Measurements from ENCODE around the gene C22orf42. TPM values are rescaled to one million over a fixed set of nuclear protein-coding genes. Genes with fewer than 3 reads are reported as not detected.

C22orf42 gene
- polyA plus RNA-seq, 3 donors, result 0.28 to 0.65 (median 0.31) TPM

DNA sequence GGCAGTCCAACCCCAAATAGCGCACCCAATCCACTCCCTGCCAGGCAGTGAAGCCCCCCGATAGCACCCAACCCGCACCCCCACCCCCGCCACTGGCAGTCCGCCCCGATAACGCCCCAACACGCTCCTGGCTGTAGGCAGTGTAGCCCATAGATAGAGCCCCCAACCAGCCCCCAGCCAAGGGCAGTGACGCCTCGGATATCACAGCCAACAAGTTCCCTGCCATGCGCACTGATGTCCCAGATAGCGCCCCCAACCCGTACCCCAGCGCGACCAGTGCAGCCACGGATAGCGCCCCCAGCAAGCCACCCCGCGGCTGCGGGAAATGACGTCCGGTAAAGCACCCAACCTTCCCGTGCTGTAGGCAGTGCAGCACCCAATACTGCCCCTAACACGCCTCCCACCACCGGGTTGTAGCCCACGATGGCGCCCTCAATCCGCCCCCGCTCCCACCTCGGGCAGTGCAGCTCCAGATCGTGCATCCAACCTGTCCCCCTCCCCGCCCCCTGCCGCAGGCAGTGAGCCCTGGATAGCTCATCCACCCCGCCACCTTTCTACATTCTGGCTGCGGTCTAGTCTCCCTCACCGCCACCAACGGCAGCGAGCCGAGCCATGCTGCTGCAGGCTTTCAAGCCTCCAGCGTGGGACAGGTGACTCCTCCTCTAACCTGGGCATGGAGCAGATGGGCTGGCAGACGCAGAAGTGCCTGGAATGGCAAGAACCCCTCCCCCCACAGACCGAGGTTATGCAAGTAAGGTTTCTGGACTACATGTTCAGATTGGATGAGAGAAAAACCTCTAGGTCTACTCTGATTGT lies 45.1 kb upstream of the C22orf42 start:
- H3K27ac ChIP-seq (ENCODE audit: low read depth in 1 of 2, low read length in 2 of 2), result no peak overlapping the region
- no peaks in the 10 kb centered on the region for H3K9me3 ChIP-seq (replicated peaks in 1 of 2; ENCODE audit: control insufficient read depth in 1 of 2, insufficient read depth in 1 of 2, low read length in 2 of 2)
- peak overlapping the region in 2 of 3 experiments; percentile 16 to 73 for H3K4me3 ChIP-seq (replicated peaks in 1 of 3; ENCODE audit: low read depth in 2 of 3, low read length in 3 of 3)
- H3K4me2 ChIP-seq (replicated peaks; ENCODE audit: extremely low read depth, low read length, poor library complexity, severe bottlenecking), result peak overlapping the region; percentile 77
- H3K27me3 ChIP-seq (ENCODE audit: control insufficient read depth in 2 of 2, insufficient read depth in 2 of 2, low read length in 2 of 2), result peaks cover 0 to 22% of the 10 kb centered on the region in 2 donors
- no peaks in the 10 kb centered on the region for H4K20me1 ChIP-seq (ENCODE audit: insufficient read depth, low read length)
- peaks cover 21 to 44% of the 10 kb centered on the region in 2 donors for H3K4me1 ChIP-seq (ENCODE audit: control insufficient read depth in 1 of 2, insufficient read depth in 2 of 2, low read length in 2 of 2)
- peaks cover 26 to 55% (median 44%) of the 10 kb centered on the region in 3 donors for H3K27me3 Mint-ChIP-seq (ENCODE audit: low read depth in 3 of 3)
- H3K9me3 Mint-ChIP-seq, result peaks cover 0 to 8% (median 2%) of the 10 kb centered on the region in 7 donors
- H3K36me3 ChIP-seq (replicated peaks in 1 of 2; ENCODE audit: control insufficient read depth in 1 of 2, insufficient read depth in 2 of 2, low read length in 2 of 2), result no peaks in the 10 kb centered on the region
- H3K27ac Mint-ChIP-seq, result no peak overlapping the region
- peaks cover 47% of the 10 kb centered on the region for H3K4me1 Mint-ChIP-seq
- H3K36me3 Mint-ChIP-seq, result peaks cover 0 to 5% of the 10 kb centered on the region in 2 donors
- no peak overlapping the region for H2AFZ ChIP-seq (ENCODE audit: insufficient read depth, low read depth, low read length, poor library complexity, severe bottlenecking)
- TF ChIP-seq CTCF (IDR thresholded peaks at IDR 0.05), result no peak
- DNase-seq, result no peak
- intact Hi-C loops (cut with micrococcal nuclease), result loop anchor here (5.0 kb wide), 2 partner anchors 58 to 63 kb away; no protein-coding TSS in a partner anchor
- H3K9ac ChIP-seq (ENCODE audit: insufficient read depth, low read length, poor library complexity, severe bottlenecking), result no peak overlapping the region
- H3K4me3 Mint-ChIP-seq, result peak overlapping the region; percentile 64 to 89
- H3K79me2 ChIP-seq (ENCODE audit: insufficient read depth, low read length), result no peaks in the 10 kb centered on the region
- 53% methylated on average over 39 of the region's 42 CpGs for WGBS (ENCODE audit: insufficient coverage)

DNA sequence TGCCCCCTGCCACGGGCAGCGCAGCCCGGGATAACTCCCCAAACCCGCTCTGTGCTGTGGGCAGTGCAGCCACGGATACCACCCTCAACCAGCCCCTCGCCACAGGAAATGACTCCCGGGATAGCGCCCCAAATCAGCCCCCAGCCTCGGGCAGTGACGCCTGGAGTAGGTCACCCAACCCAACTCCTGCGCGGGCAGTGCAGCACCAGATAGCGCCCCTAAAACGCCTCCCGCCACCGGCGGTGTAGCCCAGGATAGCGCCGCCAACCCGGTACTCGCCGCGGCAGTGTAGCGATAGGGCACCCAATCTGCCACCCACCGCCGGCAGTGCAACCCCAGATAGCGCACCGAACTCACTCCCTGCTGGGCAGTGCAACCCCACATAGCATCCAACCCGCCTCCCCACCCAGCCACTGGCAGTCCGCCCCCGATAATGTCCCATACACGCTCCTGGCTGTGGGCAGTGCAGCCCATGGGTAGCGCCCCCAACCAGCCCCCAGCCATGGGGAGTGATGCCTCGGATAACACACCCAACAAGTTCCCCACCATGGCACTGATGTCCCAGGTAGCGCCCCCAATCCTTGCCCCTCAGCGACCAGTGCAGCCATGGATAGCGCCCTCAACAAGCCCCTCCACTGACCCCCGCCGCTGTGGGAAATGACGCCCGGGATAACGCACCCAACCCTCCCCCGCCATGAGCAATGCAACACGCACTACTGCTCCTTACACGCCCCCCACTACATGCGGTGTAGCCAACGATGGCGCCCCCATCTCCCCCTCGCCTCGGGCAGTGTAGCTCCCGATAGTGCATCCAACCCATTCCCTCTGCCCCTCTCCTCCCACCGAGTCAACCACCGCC lies 44.3 kb upstream of the C22orf42 start:
- no peaks in the 10 kb centered on the region for H3K36me3 ChIP-seq (replicated peaks in 1 of 2; ENCODE audit: control insufficient read depth in 1 of 2, insufficient read depth in 2 of 2, low read length in 2 of 2)
- TF ChIP-seq CTCF (IDR thresholded peaks at IDR 0.05), result no peak
- H3K9ac ChIP-seq (ENCODE audit: insufficient read depth, low read length, poor library complexity, severe bottlenecking), result peak overlapping the region; percentile 39
- peaks cover 26 to 58% (median 48%) of the 10 kb centered on the region in 3 donors for H3K27me3 Mint-ChIP-seq (ENCODE audit: low read depth in 3 of 3)
- no peak for DNase-seq
- H3K36me3 Mint-ChIP-seq, result peaks cover 0 to 5% of the 10 kb centered on the region in 2 donors
- peak overlapping the region in 1 of 7 donors; percentile 55 for H3K27ac Mint-ChIP-seq
- peak overlapping the region; percentile 77 for H3K4me2 ChIP-seq (replicated peaks; ENCODE audit: extremely low read depth, low read length, poor library complexity, severe bottlenecking)
- no peaks in the 10 kb centered on the region for H3K9me3 ChIP-seq (replicated peaks in 1 of 2; ENCODE audit: control insufficient read depth in 1 of 2, insufficient read depth in 1 of 2, low read length in 2 of 2)
- peak overlapping the region; percentile 79 to 89 for H3K4me3 Mint-ChIP-seq
- WGBS (ENCODE audit: insufficient coverage), result 28% methylated on average over 53 of the region's 53 CpGs
- H3K27ac ChIP-seq (ENCODE audit: low read depth in 1 of 2, low read length in 2 of 2), result no peak overlapping the region
- no peaks in the 10 kb centered on the region for H4K20me1 ChIP-seq (ENCODE audit: insufficient read depth, low read length)
- no peaks in the 10 kb centered on the region for H3K79me2 ChIP-seq (ENCODE audit: insufficient read depth, low read length)
- H3K9me3 Mint-ChIP-seq, result peaks cover 0 to 8% (median 2%) of the 10 kb centered on the region in 7 donors
- peaks cover 47% of the 10 kb centered on the region for H3K4me1 Mint-ChIP-seq
- H3K4me1 ChIP-seq (ENCODE audit: control insufficient read depth in 1 of 2, insufficient read depth in 2 of 2, low read length in 2 of 2), result peaks cover 21 to 44% of the 10 kb centered on the region in 2 donors
- peaks cover 0 to 22% of the 10 kb centered on the region in 2 donors for H3K27me3 ChIP-seq (ENCODE audit: control insufficient read depth in 2 of 2, insufficient read depth in 2 of 2, low read length in 2 of 2)
- intact Hi-C loops (cut with micrococcal nuclease), result loop anchor here (5.0 kb wide), 2 partner anchors 59 to 64 kb away; no protein-coding TSS in a partner anchor
- H2AFZ ChIP-seq (ENCODE audit: insufficient read depth, low read depth, low read length, poor library complexity, severe bottlenecking), result peak overlapping the region; percentile 86
- H3K4me3 ChIP-seq (replicated peaks in 1 of 3; ENCODE audit: low read depth in 2 of 3, low read length in 3 of 3), result peak overlapping the region; percentile 31 to 73 (median 40)
